ENCODE measurements around the gene OFD1. TPM values are rescaled to one million over a fixed set of nuclear protein-coding genes. Genes with fewer than 3 reads are reported as not detected.

Gene OFD1
- total and polyA plus RNA-seq, 2 donors (not counting 3 experiments of a cell fraction or from before 2014, with no cell fraction given): 4.7 to 12.0 TPM

- peaks cover 1% of the 10 kb centered on the region for H4K20me1 ChIP-seq (replicated peaks; ENCODE audit: control insufficient read depth, extremely low read depth, insufficient read depth, low read length)
- H3K9ac ChIP-seq (replicated peaks; ENCODE audit: extremely low read depth, insufficient read depth, low read length): no peak overlapping the region
- dilution Hi-C loops (cut with MboI; ENCODE audit: extremely low pct_ligation_motif_present, low sequenced_read_pairs) (no loop called here), intact Hi-C loops (cut with micrococcal nuclease) (no loop called here)
- H3K9me1 ChIP-seq (replicated peaks; ENCODE audit: control insufficient read depth, extremely low read depth, insufficient read depth, low read length): no peaks in the 10 kb centered on the region
- peaks cover 17% of the 10 kb centered on the region for H3K4me1 ChIP-seq (ENCODE audit: control insufficient read depth, extremely low read depth, insufficient read depth, low read length)
- H3K27ac ChIP-seq (ENCODE audit: insufficient read depth, low read depth, low read length): no peak overlapping the region
- BruUV-seq (replicated peaks): no TSS peak
- ChIA-PET POLR2A (no interaction called here), CTCF (interaction anchor here (0.7 kb wide), 1 partner anchor 185 kb away, joined by 3 read pairs; no protein-coding TSS in a partner anchor)
- peak; percentile 55 for FAIRE-seq
- H3K4me2 ChIP-seq (ENCODE audit: insufficient read depth, low read length): no peak overlapping the region
- no peak for DNase-seq (ENCODE audit: low read depth, low spot score)
- H3K79me2 ChIP-seq (ENCODE audit: control insufficient read depth, insufficient read depth, low read length): peaks cover 64% of the 10 kb centered on the region
- no peaks in the 10 kb centered on the region for H3K9me3 ChIP-seq (replicated peaks; ENCODE audit: control insufficient read depth, insufficient read depth, low read length)
- no peak overlapping the region for H2AFZ ChIP-seq (ENCODE audit: low read depth, low read length)
- H3K4me3 ChIP-seq (replicated peaks in 1 of 3; ENCODE audit: insufficient read depth in 1 of 3, low read depth in 1 of 3, low read length in 3 of 3): no peak overlapping the region
- TF ChIP-seq CTCF (IDR thresholded peaks at IDR 0.05; ENCODE audit: extremely low read depth in 1 of 2, insufficient read depth in 1 of 2, low read depth in 1 of 2, low read length in 2 of 2) (no peak), MAX (IDR thresholded peaks at IDR 0.05; ENCODE audit: insufficient read depth, insufficient read length) (no peak), GATA2 (IDR thresholded peaks at IDR 0.05; ENCODE audit: insufficient read depth, insufficient read length, low read depth, low read length) (no peak), POLR2AphosphoS5 (IDR thresholded peaks at IDR 0.05; ENCODE audit: insufficient read depth, low read depth, low read length) (no peak), POLR2A (IDR thresholded peaks at IDR 0.05; ENCODE audit: low read depth, low read length) (no peak), JUN (IDR thresholded peaks at IDR 0.05; ENCODE audit: borderline replicate concordance, insufficient read depth, insufficient read length, low read depth) (no peak), MYC (IDR thresholded peaks at IDR 0.05; ENCODE audit: low read depth, low read length) (no peak), FOS (IDR thresholded peaks at IDR 0.05; ENCODE audit: borderline replicate concordance, insufficient read depth, low read length) (no peak), EZH2 (IDR thresholded peaks at IDR 0.05; ENCODE audit: borderline replicate concordance, low read depth, low read length, severe bottlenecking) (no peak)
- H3K27me3 ChIP-seq (ENCODE audit: control insufficient read depth in 2 of 2, insufficient read depth in 2 of 2, low read length in 2 of 2): no peaks in the 10 kb centered on the region
- no peaks in the 10 kb centered on the region for H3K36me3 ChIP-seq (ENCODE audit: control insufficient read depth in 2 of 2, extremely low read depth in 1 of 2, insufficient read depth in 2 of 2, low read length in 2 of 2)
These were observed 42.6 kb upstream of the OFD1 start for GRCh38 chrX:13691841-13692371.
